GM19372 (cell line): Measurements from ENCODE around the gene MBOAT7.
A peak's percentile ranks its signal among the peaks of the same experiment; 100 is the strongest.

Experiments used
- ATAC-seq: cut with Tn5 transposase; IDR thresholded peaks from one replicate; pipeline ENCODE4 v1.9.1; 2021; ENCODE audit warnings: mild to moderate bottlenecking, low read depth, moderate library complexity; ENCODE audit not compliant: unreplicated experiment

The MBOAT7 gene

GRCh38 chr19:54145541-54146158 lies 43.7 kb downstream of the MBOAT7 start:
- ATAC-seq: no peak

- no peak for ATAC-seq
These were observed 47.1 kb downstream of the MBOAT7 start for GRCh38 chr19:54142166-54142780.

GRCh38 chr19:54141356-54141755 lies 48.0 kb downstream of the MBOAT7 start:
- no peak for ATAC-seq

DNA sequence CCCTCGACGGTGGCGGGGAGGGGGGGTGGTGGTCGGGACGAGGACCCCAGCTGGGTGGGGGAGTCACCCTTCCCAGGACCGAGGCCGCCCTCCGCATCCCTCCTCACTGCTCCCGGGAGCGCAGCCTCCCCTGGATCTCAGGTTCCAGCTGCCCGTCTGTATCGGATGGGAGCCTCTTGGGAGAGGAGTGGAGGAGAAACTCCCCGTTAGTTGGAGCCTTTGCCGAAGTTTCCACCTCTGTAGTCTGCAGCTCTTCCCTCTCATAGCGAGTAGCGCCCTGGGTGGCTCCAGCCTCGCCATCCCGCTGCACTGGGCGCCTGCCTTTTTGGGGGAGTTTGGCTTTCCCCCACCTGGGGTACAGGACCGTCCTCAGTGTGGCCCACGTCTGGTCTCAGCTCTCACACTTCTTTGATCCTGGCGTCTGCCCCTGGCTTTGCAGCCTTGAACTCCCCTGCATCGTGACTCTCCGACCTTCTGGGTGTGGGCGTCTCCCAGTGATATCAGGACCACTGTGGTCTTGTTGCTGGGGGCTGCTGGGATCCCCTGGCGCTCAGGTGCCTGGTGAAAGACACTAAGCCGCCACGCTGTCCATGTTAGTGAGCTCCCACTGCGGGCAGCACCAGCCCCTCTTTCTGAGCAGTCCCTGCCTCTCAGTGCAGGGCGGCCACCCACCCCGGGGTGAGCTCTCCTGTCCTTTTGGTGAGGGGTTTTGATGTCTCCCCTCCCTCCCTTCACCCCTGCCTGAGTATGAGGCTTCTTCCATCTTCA lies 50.7 kb downstream of the MBOAT7 start:
- no peak for ATAC-seq

- ATAC-seq: no peak
These were observed 51.5 kb downstream of the MBOAT7 start, which contains the start of gene CNOT3 for GRCh38 chr19:54137699-54138488. Gene CNOT3 (plus strand): TSS chr19:54137762. CDS start chr19:54142979, 5,217 bp downstream.

GRCh38 chr19:54136864-54137698 lies 52.3 kb downstream of the MBOAT7 start:
- peak; percentile 70 for ATAC-seq

GRCh38 chr19:54136086-54136863 lies 53.1 kb downstream of the MBOAT7 start:
- ATAC-seq: no peak

GRCh38 chr19:54133957-54134590 lies 55.3 kb downstream of the MBOAT7 start:
- ATAC-seq: no peak

GRCh38 chr19:54133312-54133956 lies 55.9 kb downstream of the MBOAT7 start:
- ATAC-seq: no peak

DNA sequence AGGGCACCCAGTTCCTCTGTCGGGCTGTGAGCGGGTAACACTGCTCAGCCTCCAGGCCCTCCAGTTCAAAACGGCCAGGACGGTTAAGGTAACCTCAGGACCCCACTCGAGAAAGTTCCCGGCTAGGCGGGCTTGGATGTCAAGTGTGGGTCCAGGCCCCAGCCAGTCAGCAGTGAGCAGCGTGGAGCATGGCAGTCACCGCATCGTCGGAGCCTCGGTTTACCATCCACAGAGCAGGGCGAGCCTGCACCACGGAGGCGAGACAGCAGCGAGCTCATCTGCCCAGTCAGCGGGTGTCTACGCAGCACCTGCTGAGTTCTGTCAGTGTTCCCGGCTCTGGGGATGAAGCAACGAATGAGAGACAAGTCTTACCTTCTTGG lies 59.8 kb downstream of the MBOAT7 start:
- no peak for ATAC-seq

DNA sequence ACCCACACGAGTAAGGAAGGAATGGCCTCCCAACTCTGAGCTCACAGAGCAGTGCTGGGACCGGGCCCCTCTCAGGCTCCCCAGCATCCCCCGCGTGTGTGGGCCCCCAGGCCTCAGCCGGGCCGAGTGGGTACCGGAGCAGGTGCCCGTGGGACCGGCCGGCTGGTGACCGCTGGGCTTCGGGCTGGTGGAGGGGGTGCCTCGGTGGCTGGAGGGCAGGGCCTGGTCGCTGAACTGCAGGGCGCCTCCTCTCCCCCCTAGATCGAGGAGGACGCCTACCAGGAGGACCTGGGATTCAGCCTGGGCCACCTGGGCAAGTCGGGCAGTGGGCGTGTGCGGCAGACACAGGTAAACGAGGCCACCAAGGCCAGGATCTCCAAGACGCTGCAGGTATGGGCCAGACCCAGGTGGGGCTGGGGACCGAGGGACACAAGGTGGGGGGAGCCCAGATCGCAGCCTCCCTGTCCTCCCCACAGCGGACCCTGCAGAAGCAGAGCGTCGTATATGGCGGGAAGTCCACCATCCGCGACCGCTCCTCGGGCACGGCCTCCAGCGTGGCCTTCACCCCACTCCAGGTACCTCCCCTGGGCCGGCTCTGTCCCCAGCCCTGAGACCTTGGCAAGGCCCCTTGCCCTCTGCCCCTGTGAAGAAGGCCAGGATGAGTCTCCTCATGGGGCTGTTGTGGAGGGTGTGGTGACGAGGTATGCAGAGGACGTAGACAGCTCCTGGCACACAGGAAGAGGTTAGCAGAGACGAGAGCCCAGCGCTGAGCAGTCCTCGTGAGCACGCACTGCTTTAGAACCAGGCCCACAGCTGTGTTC lies 60.4 kb downstream of the MBOAT7 start:
- ATAC-seq: no peak

- ATAC-seq: no peak
These were observed 61.0 kb downstream of the MBOAT7 start for GRCh38 chr19:54128441-54128725.

DNA sequence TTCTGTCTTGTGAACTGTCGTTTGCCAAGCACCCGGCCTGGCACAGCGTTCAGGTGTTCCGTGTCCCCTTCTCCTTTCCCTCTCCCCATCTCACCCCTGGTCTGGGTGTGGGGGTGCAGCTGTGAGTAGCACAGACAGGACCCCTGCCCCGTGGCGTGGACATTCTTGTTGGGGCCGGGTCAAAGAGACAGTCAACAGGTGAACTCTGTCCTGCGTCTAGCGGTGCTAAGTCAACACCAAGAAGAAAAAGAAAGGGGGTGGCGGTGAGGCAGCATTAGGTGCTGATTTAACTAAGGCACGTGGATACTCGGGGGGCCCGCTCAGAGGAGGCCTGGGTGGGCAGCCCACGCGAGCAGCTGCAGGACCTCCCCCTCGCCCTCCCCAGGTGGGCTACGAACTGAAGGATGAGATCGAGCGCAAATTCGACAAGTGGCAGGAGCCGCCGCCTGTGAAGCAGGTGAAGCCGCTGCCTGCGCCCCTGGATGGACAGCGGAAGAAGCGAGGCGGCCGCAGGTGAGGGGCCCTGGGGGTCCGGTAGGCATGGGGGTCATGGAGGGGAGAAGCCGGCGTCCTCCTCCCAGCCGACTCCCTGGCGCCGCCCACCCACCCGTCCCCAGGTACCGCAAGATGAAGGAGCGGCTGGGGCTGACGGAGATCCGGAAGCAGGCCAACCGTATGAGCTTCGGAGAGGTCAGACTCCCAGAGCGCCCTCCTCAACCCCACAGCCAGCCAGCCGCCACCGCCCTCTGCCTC lies 61.5 kb downstream of the MBOAT7 start:
- ATAC-seq: no peak

DNA sequence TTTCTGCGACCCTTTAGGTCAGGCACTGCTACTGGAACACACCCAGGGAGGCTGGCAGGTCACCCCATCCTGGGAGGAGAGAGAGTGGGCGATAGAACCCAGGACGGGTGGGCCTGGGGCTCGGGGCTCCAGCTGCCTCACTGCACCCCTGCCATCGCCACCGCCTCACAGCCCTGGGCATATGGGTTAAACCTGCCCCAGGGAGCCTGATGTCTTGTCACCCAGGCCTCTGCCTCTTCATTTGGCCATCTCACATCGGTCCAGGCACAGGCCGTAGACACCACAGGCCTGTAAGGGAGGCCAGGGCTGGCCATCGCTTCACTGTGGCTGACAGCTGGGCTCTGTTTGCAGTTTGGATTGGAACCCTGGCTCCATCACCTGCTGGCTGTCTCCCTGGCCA lies 63.7 kb downstream of the MBOAT7 start:
- ATAC-seq: no peak

DNA sequence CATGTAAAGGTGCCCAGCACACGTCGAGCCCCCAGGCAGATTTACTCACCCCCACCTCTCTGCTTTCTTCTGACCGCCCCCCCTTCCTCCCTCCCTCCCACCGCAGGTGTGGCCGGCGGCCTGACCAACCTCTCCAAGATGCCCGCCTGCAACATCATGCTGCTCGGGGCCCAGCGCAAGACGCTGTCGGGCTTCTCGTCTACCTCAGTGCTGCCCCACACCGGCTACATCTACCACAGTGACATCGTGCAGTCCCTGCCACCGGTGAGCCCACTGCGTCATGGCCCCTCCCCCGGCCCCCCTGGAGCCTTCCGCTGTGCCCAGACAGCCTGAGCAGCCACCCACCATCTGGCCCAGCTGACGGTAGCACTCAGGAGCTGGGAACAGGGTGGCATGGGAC lies 65.0 kb downstream of the MBOAT7 start:
- no peak for ATAC-seq

GRCh38 chr19:54123682-54124081 lies 65.7 kb downstream of the MBOAT7 start:
- no peak for ATAC-seq
